ENCODE measurements around the gene CST9.

The CST9 gene

GRCh38 chr20:23647346-23647745, 41.6 kb upstream of the CST9 start:
- H3K27ac ChIP-seq (ENCODE audit: low read depth, low read length, poor library complexity, severe bottlenecking): no peak overlapping the region
- H3F3A ChIP-seq (ENCODE audit: insufficient read depth, low read length): no peaks in the 10 kb centered on the region
- no peak overlapping the region for H2AFZ ChIP-seq (ENCODE audit: low read length)
- TF ChIP-seq EZH2 (IDR thresholded peaks at IDR 0.05; ENCODE audit: borderline replicate concordance, low read length) (no peak), CTCF (IDR thresholded peaks at IDR 0.05; ENCODE audit: low read length) (no peak)
- no peaks in the 10 kb centered on the region for H3K9me3 ChIP-seq (ENCODE audit: low read length)
- H3K79me2 ChIP-seq (ENCODE audit: insufficient read depth, low read length): no peaks in the 10 kb centered on the region
- H3K9ac ChIP-seq (ENCODE audit: low read length): no peak overlapping the region
- no peaks in the 10 kb centered on the region for H4K20me1 ChIP-seq (ENCODE audit: insufficient read depth, low read length)
- H3K4me3 ChIP-seq (ENCODE audit: low read depth, low read length, poor library complexity, severe bottlenecking): no peak overlapping the region
- H3K9me2 ChIP-seq (ENCODE audit: low read depth, low read length): no peaks in the 10 kb centered on the region
- H3K4me1 ChIP-seq (ENCODE audit: insufficient read depth, low read length, severe bottlenecking): no peaks in the 10 kb centered on the region
- H3K27me3 ChIP-seq (ENCODE audit: insufficient read depth, low read length): no peaks in the 10 kb centered on the region
- H3K36me3 ChIP-seq (ENCODE audit: insufficient read depth, low read length): no peaks in the 10 kb centered on the region
- no peak overlapping the region for H3K4me2 ChIP-seq (ENCODE audit: low read length)

- H3K9me2 ChIP-seq (ENCODE audit: low read depth, low read length): no peaks in the 10 kb centered on the region
- H3K36me3 ChIP-seq (ENCODE audit: insufficient read depth, low read length): no peaks in the 10 kb centered on the region
- no peaks in the 10 kb centered on the region for H3K4me1 ChIP-seq (ENCODE audit: insufficient read depth, low read length, severe bottlenecking)
- no peak overlapping the region for H3K4me2 ChIP-seq (ENCODE audit: low read length)
- H3F3A ChIP-seq (ENCODE audit: insufficient read depth, low read length): no peaks in the 10 kb centered on the region
- no peak overlapping the region for H3K4me3 ChIP-seq (ENCODE audit: low read depth, low read length, poor library complexity, severe bottlenecking)
- H3K79me2 ChIP-seq (ENCODE audit: insufficient read depth, low read length): no peaks in the 10 kb centered on the region
- H3K9me3 ChIP-seq (ENCODE audit: low read length): no peaks in the 10 kb centered on the region
- TF ChIP-seq EZH2 (IDR thresholded peaks at IDR 0.05; ENCODE audit: borderline replicate concordance, low read length): no peak
- TF ChIP-seq CTCF (IDR thresholded peaks at IDR 0.05; ENCODE audit: low read length): no peak
- H4K20me1 ChIP-seq (ENCODE audit: insufficient read depth, low read length): no peaks in the 10 kb centered on the region
- no peaks in the 10 kb centered on the region for H3K27me3 ChIP-seq (ENCODE audit: insufficient read depth, low read length)
- no peak overlapping the region for H3K9ac ChIP-seq (ENCODE audit: low read length)
- H3K27ac ChIP-seq (ENCODE audit: low read depth, low read length, poor library complexity, severe bottlenecking): no peak overlapping the region
- no peak overlapping the region for H2AFZ ChIP-seq (ENCODE audit: low read length)
These were observed 40.6 kb upstream of the CST9 start for GRCh38 chr20:23646106-23646873.

DNA sequence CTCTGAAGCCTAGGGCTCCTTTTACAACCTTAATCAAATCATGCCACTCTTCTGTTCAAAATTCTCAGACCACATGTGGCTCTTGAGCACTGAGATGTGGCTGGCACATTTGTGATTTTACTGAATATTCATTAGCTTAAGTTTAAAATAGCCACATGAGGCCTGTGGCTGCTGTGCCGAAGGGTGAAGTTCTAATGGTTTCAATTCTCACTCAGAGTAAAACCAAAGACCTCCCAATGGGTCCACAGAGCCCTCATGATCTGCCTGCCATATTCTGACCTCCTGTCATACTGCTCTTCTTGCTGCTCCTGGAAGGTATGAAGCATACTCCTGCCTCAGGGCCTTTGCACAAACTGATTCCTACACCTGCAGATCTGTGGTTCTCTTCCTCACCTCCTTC, 39.9 kb upstream of the CST9 start:
- Histone ChIP-seq H3K4me2 (ENCODE audit: low read length) (no peak overlapping the region), H3K79me2 (ENCODE audit: insufficient read depth, low read length) (no peaks in the 10 kb centered on the region), H3K36me3 (ENCODE audit: insufficient read depth, low read length) (no peaks in the 10 kb centered on the region), H3K9ac (ENCODE audit: low read length) (no peak overlapping the region), H3K4me1 (ENCODE audit: insufficient read depth, low read length, severe bottlenecking) (no peaks in the 10 kb centered on the region), H3K27ac (ENCODE audit: low read depth, low read length, poor library complexity, severe bottlenecking) (no peak overlapping the region), H3K9me3 (ENCODE audit: low read length) (no peaks in the 10 kb centered on the region), H3F3A (ENCODE audit: insufficient read depth, low read length) (no peaks in the 10 kb centered on the region), H3K9me2 (ENCODE audit: low read depth, low read length) (no peaks in the 10 kb centered on the region), H4K20me1 (ENCODE audit: insufficient read depth, low read length) (no peaks in the 10 kb centered on the region), H2AFZ (ENCODE audit: low read length) (no peak overlapping the region), H3K4me3 (ENCODE audit: low read depth, low read length, poor library complexity, severe bottlenecking) (no peak overlapping the region), H3K27me3 (ENCODE audit: insufficient read depth, low read length) (no peaks in the 10 kb centered on the region)
- TF ChIP-seq CTCF (IDR thresholded peaks at IDR 0.05; ENCODE audit: low read length) (no peak), EZH2 (IDR thresholded peaks at IDR 0.05; ENCODE audit: borderline replicate concordance, low read length) (no peak)

All from OCI-LY1 (cell line).